Fibroblast of lung (primary cell): ENCODE measurements around the gene TM4SF1.

Experiments used
- EZH2 ChIP-seq: IDR thresholded peaks from 2 replicates; pipeline ENCODE4 v1.5.1; 2012; ENCODE audit warnings: low read length, control low read depth, mild to moderate bottlenecking; ENCODE audit errors: missing control alignments
- TF ChIP-seq, protein P1 (sequence below), 2 donors: IDR thresholded peaks in 1 of 2; conservative IDR thresholded peaks in 1 of 2; 1 replicate in 1 of 2; 2 replicates in 1 of 2; pipeline ENCODE4 v1.5.1; 2011 to 2012; ENCODE audit warnings: low read length in 2 of 2, control low read depth in 1 of 2, inconsistent platforms in 1 of 2, low read depth in 1 of 2, mild to moderate bottlenecking in 1 of 2

GRCh38 chr3:149415484-149415883, 38.0 kb upstream of the TM4SF1 start:
- TF ChIP-seq, protein P1, sequence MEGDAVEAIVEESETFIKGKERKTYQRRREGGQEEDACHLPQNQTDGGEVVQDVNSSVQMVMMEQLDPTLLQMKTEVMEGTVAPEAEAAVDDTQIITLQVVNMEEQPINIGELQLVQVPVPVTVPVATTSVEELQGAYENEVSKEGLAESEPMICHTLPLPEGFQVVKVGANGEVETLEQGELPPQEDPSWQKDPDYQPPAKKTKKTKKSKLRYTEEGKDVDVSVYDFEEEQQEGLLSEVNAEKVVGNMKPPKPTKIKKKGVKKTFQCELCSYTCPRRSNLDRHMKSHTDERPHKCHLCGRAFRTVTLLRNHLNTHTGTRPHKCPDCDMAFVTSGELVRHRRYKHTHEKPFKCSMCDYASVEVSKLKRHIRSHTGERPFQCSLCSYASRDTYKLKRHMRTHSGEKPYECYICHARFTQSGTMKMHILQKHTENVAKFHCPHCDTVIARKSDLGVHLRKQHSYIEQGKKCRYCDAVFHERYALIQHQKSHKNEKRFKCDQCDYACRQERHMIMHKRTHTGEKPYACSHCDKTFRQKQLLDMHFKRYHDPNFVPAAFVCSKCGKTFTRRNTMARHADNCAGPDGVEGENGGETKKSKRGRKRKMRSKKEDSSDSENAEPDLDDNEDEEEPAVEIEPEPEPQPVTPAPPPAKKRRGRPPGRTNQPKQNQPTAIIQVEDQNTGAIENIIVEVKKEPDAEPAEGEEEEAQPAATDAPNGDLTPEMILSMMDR (conservative IDR thresholded peaks at IDR 0.05 in 1 of 2, IDR thresholded peaks at IDR 0.05 in 1 of 2; ENCODE audit: low read depth in 1 of 2, low read length in 2 of 2), result no peak
- TF ChIP-seq EZH2, result no peak
